Dermis blood vessel endothelial cell (primary cell): ENCODE measurements around the gene LHFPL2. TPM values are rescaled to one million over a fixed set of nuclear protein-coding genes. Genes with fewer than 3 reads are reported as not detected.

ENCODE experiments used
- DNase-seq: peaks from one replicate; pipeline ENCODE4 v3.0.0; 2010
- total RNA-seq: library from RNA; depleted of rRNA; stranded (reverse); fragments of >200 nt; gene quantifications from 2 replicates; pipeline ENCODE4 v1.2.3, GENCODE V29; 2014

The LHFPL2 gene
- total RNA-seq, 1 donor from 2014 or later: 67.7 TPM

DNA sequence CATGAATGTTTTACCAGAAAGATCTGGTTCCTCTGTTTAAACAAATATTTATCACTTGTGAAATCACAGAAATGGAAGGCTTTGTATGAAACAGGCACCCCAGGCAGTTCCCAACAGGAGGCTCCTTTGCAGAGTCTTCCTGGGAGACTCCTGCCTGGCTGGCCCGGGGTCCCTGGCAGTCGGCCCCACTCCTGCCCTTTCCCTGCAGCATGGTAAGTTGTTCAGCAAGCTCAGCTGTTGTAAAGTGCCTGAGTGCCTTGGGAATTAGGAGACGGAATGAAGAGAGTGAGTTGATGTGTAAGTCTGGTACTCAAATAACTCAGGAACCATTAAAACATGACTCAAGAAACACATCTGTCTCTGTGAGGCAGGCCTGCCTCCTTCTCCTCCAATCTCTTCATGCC, 17.5 kb upstream of the LHFPL2 start:
- DNase-seq: no peak

- no peak for DNase-seq
Observed at GRCh38 chr5:78665534-78665933, 17.0 kb upstream of the LHFPL2 start.

- no peak for DNase-seq
Observed at GRCh38 chr5:78662323-78662722, 13.8 kb upstream of the LHFPL2 start.

DNA sequence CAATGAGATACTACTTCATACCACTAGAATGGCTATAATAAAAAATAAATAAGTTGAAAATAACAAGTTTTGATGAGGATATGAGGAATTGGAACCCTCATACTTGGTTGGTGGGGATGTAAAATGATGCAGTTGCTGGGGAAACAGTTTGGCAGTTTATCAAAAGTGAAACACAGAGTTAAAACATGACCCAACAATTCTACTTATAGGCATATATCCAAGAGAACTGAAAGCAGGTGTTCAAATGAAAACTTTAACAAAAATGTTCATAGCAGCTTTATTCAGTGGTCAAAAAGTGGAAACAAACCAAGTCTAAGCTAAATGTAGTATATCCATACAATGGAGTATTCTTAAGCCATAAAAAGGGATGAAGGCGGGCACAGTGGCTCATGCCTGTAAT, 13.1 kb upstream of the LHFPL2 start:
- no peak for DNase-seq

GRCh38 chr5:78661044-78661443, 12.5 kb upstream of the LHFPL2 start:
- DNase-seq: no peak

DNA sequence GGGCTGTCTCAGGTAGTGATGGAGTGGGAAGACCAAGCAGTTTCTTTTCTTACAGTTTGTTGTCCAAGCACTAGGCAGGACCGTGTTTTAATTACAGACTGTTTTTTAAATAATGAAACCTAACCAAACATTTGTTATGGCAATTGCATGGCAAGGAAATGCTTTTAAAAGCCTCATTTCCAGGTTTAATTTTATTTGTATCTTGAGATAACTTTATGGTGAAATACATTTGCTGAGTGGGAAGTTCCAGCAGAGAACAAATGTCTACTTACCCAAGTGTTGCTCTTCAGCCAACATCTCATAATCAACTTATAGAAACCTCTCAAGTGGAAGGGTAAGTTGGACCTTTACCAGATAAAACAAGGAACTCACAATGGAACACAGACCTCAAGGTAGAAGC, 11.8 kb upstream of the LHFPL2 start:
- DNase-seq: no peak

- peak; percentile 46 for DNase-seq
Observed at GRCh38 chr5:78659714-78660113, 11.1 kb upstream of the LHFPL2 start.

- DNase-seq: no peak
Observed at GRCh38 chr5:78659114-78659513, 10.5 kb upstream of the LHFPL2 start.

- no peak for DNase-seq
Observed at GRCh38 chr5:78657201-78657600, 8.6 kb upstream of the LHFPL2 start.

- no peak for DNase-seq
Observed at GRCh38 chr5:78655746-78656290, 7.2 kb upstream of the LHFPL2 start.

DNA sequence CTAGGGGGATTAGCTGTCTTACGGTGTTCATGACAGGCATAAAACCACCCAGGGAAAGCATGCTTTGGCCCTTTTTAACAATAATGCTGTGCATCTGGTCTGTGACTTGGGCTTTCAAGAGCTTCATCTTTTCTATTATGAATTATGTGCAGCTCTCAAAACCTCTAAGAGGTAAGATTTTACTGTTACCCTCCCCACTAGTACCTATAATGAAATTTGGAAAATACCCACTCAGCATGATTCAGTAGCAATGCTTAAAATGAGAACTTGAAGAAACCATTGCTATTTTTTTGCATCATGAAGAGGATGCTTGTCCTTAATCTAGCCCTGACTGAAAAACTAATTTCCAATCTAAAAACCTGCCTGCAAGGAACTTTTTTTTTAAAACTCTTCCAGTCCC, 5.8 kb upstream of the LHFPL2 start:
- no peak for DNase-seq

- DNase-seq: peak; percentile 77
Observed at GRCh38 chr5:78653681-78654366, 5.3 kb upstream of the LHFPL2 start.

DNA sequence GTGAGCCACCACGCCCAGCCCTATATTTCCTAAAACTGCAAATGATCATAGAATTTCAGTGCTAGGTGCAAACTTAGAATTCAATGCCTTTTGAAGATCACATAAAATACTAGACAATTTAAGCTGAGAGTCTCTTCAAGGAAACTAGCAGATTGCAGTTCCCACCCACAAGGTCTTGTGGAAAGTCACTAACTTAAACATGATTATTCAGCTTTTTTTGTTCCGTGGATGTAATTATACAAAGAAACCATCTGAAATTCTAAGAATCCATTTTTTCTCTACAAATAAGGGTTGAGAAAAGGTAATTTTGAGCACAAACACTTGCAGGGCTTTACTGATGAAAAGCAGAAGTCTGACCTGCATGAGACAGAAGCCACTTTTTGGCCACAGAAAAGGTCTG, 4.5 kb upstream of the LHFPL2 start:
- DNase-seq: no peak

DNA sequence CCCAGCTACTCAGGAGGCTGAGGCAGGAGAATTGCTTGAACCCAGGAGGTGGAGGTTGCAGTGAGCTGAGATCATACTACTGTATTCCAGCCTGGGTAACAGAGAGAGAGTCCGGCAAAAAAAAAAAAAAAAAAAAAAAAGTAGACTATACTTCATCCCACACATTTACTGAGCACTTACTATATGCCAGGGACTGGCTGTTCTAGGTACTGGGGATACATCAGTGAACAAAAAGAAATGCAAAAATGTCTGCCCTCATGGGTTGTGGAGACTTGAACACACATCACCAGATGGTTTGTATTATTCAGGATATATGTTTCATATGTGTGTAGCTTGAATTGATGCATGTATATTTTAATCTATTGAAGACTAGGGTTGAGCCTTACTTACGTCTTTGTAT, 2.9 kb upstream of the LHFPL2 start:
- DNase-seq: no peak

- DNase-seq: no peak
Observed at GRCh38 chr5:78650531-78650930, 2.0 kb upstream of the LHFPL2 start.

GRCh38 chr5:78649861-78650496, 1.4 kb upstream of the LHFPL2 start:
- DNase-seq: no peak

- DNase-seq: peak; percentile 46
Observed at GRCh38 chr5:78649211-78649695, 681 bp upstream of the LHFPL2 start.

- peak; percentile 62 for DNase-seq
Observed at GRCh38 chr5:78647838-78648358, 674 bp downstream of the LHFPL2 start.

- peak; percentile 60 for DNase-seq
Observed at GRCh38 chr5:78647351-78647818, 1.2 kb downstream of the LHFPL2 start.

GRCh38 chr5:78644741-78645300, 3.8 kb downstream of the LHFPL2 start:
- no peak for DNase-seq

GRCh38 chr5:78644129-78644528, 4.4 kb downstream of the LHFPL2 start:
- no peak for DNase-seq

- DNase-seq: no peak
Observed at GRCh38 chr5:78642701-78643100, 5.9 kb downstream of the LHFPL2 start.
